Heart left ventricle (tissue), 13 donors: Measurements from ENCODE around the gene METRNL.

Experiments
- CTCF ChIP-seq, 12 donors: fragments of 200-600 bp; sonication (generic) in 4 of 12; IDR thresholded peaks; one replicate each; pipeline versions ENCODE4 v1.5.0 to v1.8.0; 2018 to 2022; ENCODE audit warnings: antibody characterized with exemption in 12 of 12, mild to moderate bottlenecking in 5 of 12
- POLR2A ChIP-seq, 2 donors: fragments of 450-650 bp; IDR thresholded peaks; one replicate each; pipeline ENCODE4 v1.6.1; 2017; ENCODE audit warnings: antibody characterized with exemption in 2 of 2, mild to moderate bottlenecking in 2 of 2, moderate library complexity in 2 of 2
- donor health status: ischemic (EF 13 %, LVEDD 7.1; RV severe dilation, severe dysfunction).
- donor health status: DM: no; HTN: yes; CAD: no.
- donor health status: DM: no; HTN: no; CAD: no.
- donor health status: ischemic (EF 25% LVEDD 6.9; RV normal size, moderate dysfunction).
- donor health status: ischemic (EF 25% LVEDD 5.7; RV mildly dilated, moderate dysfunction).
- donor health status: ischemic (EF 35%, LVEDD 5.7; RV mildly dilated, moderate dysfunction).
- donor health status: nonischemic (EF 11% LVEDD 7.7; RV severe dilation, severe dysfunction).
- donor health status: DM: yes; HTN: yes; CAD: no.
- donor health status: PGD.
- donor health status: ischemic (EF 29% LVEDD 5.4; RV normal size, mild dysfunction).
- donor health status: nonischemic (EF 23%, LVEDD 6.1; RV moderate dilation, normal function).

DNA sequence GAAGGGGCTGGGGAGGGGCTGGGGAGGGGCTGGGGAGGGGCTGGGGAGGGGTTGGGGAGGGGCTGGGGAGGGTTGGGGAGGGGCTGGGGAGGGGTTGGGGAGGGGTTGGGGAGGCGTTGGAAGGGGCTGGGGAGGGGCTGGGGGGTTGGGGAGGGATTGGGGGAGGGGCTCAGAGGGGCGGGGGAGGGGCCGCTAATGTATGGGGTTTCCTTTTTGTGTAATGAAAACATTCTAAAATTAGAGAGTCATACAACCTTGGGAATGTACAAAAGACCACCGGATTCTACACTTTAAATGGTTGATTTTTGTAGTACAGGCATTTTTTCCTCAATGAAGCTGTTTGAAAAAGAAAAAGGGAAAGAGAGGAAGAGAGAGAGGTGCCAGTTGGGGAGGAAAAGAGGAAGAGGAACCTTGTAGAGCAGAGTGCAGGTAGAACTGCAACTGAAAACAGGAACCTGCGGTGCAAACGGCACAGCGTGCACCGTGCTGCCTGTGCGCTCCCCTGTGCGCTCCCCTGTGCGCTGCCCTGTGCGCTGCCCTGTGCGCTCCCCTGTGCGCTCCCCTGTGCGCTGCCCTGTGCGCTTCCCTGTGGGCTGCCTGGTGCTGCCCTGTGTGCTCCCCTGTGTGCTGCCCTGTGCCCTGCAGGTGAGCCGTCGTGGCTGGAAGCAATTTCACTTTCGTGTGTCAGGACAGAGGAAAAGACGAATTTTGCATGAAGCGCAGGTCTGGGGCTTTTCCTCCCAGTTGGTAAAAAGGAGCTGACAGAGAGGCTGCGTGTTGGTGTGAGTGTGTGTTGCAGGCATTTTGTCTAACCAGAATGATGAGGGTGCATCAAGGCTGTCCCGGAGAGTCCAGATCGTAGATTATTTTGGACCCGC is 40.8 kb downstream of the METRNL start:
- TF ChIP-seq POLR2A (IDR thresholded peaks at IDR 0.05) (no peak), CTCF (IDR thresholded peaks at IDR 0.05) (no peak)
